GM06990 (cell line): ENCODE data around the gene POLA1.
"Not testable (repeated sequence)": the region's sequence is repeated elsewhere in the genome, so short reads cannot be mapped to it uniquely, and the experiment has no call there.

ENCODE experiments used
- DNase-seq: peaks from one replicate; pipeline ENCODE4 v3.0.0-alpha.2; 2011; ENCODE audit not compliant: insufficient read length; ENCODE audit errors: extremely low read depth
- H3K27me3 ChIP-seq: replicated peaks from 2 replicates; pipeline ENCODE4 v1.6.0; 2011; ENCODE audit warnings: low read length; ENCODE audit not compliant: control insufficient read depth, insufficient read depth
- H3K36me3 ChIP-seq: 2 replicates; pipeline ENCODE4 v1.5.1; 2011; ENCODE audit warnings: low read length; ENCODE audit not compliant: control insufficient read depth, insufficient read depth
- H3K4me3 ChIP-seq: replicated peaks from 2 replicates; pipeline ENCODE4 v1.5.1; 2011; ENCODE audit warnings: low read depth, mild to moderate bottlenecking, control low read depth, low read length
- CTCF ChIP-seq: IDR thresholded peaks from 2 replicates; pipeline ENCODE4 v1.5.1; 2011; ENCODE audit warnings: low read length, control low read depth, mild to moderate bottlenecking, inconsistent platforms; ENCODE audit not compliant: insufficient read depth, poor library complexity, severe bottlenecking

The POLA1 gene

GRCh38 chrX:24648495-24648894, 45.2 kb upstream of the POLA1 start:
- Histone ChIP-seq H3K4me3 (no peak overlapping the region), H3K36me3 (no peaks in the 10 kb centered on the region), H3K27me3 (peaks cover 1% of the 10 kb centered on the region)
- no peak for DNase-seq
- TF ChIP-seq CTCF = no peak

- DNase-seq = no peak
- Histone ChIP-seq H3K36me3 (no peaks in the 10 kb centered on the region), H3K4me3 (no peak overlapping the region)
Observed at GRCh38 chrX:24651783-24652182, 41.9 kb upstream of the POLA1 start.

GRCh38 chrX:24655679-24656078, 38.0 kb upstream of the POLA1 start:
- not testable (repeated sequence) for DNase-seq, H3K27me3 ChIP-seq, H3K36me3 ChIP-seq, H3K4me3 ChIP-seq

More at GRCh38 chrX:24651783-24652182, 41.9 kb upstream of the POLA1 start:
- H3K27me3 ChIP-seq = peaks cover 1% of the 10 kb centered on the region
- TF ChIP-seq CTCF = no peak

- TF ChIP-seq CTCF = no peak
- Histone ChIP-seq H3K4me3 (no peak overlapping the region), H3K27me3 (no peaks in the 10 kb centered on the region; the same call in 1 of the 2 replicates), H3K36me3 (no peaks in the 10 kb centered on the region)
- no peak for DNase-seq
Observed at GRCh38 chrX:24657671-24658386, 35.9 kb upstream of the POLA1 start.

- no peaks in the 10 kb centered on the region; the same call in 1 of the 2 replicates for H3K27me3 ChIP-seq
- no peak for TF ChIP-seq CTCF
- no peak for DNase-seq
- no peak overlapping the region for H3K4me3 ChIP-seq
- no peaks in the 10 kb centered on the region for H3K36me3 ChIP-seq
Observed at GRCh38 chrX:24658421-24658820, 35.3 kb upstream of the POLA1 start.

GRCh38 chrX:24659106-24659505, 34.6 kb upstream of the POLA1 start:
- Histone ChIP-seq H3K4me3 (no peak overlapping the region), H3K27me3 (no peaks in the 10 kb centered on the region; the same call in 1 of the 2 replicates), H3K36me3 (no peaks in the 10 kb centered on the region)
- DNase-seq = no peak
- no peak for TF ChIP-seq CTCF
